ENCODE data around the gene EFHB.

Gene EFHB

GRCh38 chr3:19946832-19947548 is 13.0 kb upstream of the EFHB start, which contains the start of gene RAB5A:
Gene RAB5A (plus strand): TSS chr3:19947097. CDS start chr3:19950899, 3,802 bp downstream.
- H3K4me3 ChIP-seq (replicated peaks; ENCODE audit: low read depth, low read length), result peak within 1 kb of the TSS; percentile 82
- peak; percentile 90 for DNase-seq (ENCODE audit: extremely low read depth, low read depth)
- no peak for TF ChIP-seq CTCF (IDR thresholded peaks at IDR 0.05; ENCODE audit: low read depth, low read length, missing control alignments)

GRCh38 chr3:19945969-19946831 is 12.2 kb upstream of the EFHB start:
- no peak for TF ChIP-seq CTCF (IDR thresholded peaks at IDR 0.05; ENCODE audit: low read depth, low read length, missing control alignments)
- H3K4me3 ChIP-seq (replicated peaks; ENCODE audit: low read depth, low read length), result peak overlapping the region; percentile 82
- no peak for DNase-seq (ENCODE audit: extremely low read depth, low read depth)

GRCh38 chr3:19945534-19945933 is 11.5 kb upstream of the EFHB start:
- TF ChIP-seq CTCF (IDR thresholded peaks at IDR 0.05; ENCODE audit: low read depth, low read length, missing control alignments), result no peak
- DNase-seq (ENCODE audit: extremely low read depth, low read depth), result no peak
- no peak overlapping the region for H3K4me3 ChIP-seq (replicated peaks; ENCODE audit: low read depth, low read length)

GRCh38 chr3:19940643-19941042 is 6.6 kb upstream of the EFHB start:
- TF ChIP-seq CTCF (IDR thresholded peaks at IDR 0.05; ENCODE audit: low read depth, low read length, missing control alignments), result no peak
- no peak overlapping the region for H3K4me3 ChIP-seq (replicated peaks; ENCODE audit: low read depth, low read length)
- no peak for DNase-seq (ENCODE audit: extremely low read depth, low read depth)

GRCh38 chr3:19938295-19938627 is 4.2 kb upstream of the EFHB start:
- DNase-seq (ENCODE audit: extremely low read depth, low read depth), result no peak
- H3K4me3 ChIP-seq (replicated peaks; ENCODE audit: low read depth, low read length), result no peak overlapping the region
- no peak for TF ChIP-seq CTCF (IDR thresholded peaks at IDR 0.05; ENCODE audit: low read depth, low read length, missing control alignments)

- H3K4me3 ChIP-seq (replicated peaks; ENCODE audit: low read depth, low read length), result no peak overlapping the region
- no peak for TF ChIP-seq CTCF (IDR thresholded peaks at IDR 0.05; ENCODE audit: low read depth, low read length, missing control alignments)
- no peak for DNase-seq (ENCODE audit: extremely low read depth, low read depth)
Observed at GRCh38 chr3:19937459-19938294, 3.7 kb upstream of the EFHB start.

Data from HFF-Myc (cell line).